Middle frontal gyrus (tissue), 1 donor: ENCODE results near the gene LRRFIP1.

Experiments
- DNase-seq: peaks from one replicate; pipeline ENCODE4 v3.0.0-alpha.2; 2015; ENCODE audit warnings: low spot score; ENCODE audit errors: extremely low spot score

LRRFIP1 gene

DNA sequence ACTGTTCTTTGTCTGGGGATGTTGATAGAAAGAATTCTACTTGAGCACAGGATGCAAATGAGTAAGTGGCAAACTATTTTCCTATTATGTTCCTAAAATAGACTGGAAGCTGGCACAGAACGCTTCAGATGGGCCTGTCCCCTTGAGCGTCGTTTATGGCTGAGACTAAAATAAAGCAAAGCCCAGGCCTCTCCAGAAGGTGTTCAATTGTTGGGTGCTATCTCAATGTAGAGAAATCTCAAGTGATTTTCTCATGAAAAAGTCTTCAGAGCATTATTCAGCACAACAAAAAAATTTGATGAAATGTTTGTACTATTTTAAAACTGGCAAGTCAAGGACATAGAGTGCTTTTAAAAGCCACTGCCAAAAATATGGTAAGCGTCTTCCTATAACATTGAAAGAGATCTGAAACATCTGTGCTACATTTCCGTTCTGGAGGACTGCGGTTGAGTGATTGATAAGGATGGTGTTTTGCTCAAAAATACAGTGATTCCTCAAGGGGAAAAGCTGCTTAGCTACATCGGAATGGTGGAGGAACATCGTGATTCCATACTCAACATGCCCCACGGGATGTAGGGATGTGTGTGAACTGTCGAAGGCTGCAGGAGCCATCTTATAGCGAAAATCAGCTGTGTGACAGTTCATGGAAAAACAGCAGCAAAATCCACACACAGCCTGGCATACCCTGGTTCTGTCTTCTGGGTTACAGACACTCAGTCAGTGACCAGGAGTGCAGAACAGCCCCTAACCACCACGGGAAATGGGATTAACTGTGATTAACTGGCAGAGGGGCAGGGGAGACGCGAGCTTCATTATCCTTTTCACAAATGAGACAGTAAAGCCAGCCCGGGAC is 10.4 kb upstream of the LRRFIP1 start:
- peak; percentile 27 for DNase-seq

DNA sequence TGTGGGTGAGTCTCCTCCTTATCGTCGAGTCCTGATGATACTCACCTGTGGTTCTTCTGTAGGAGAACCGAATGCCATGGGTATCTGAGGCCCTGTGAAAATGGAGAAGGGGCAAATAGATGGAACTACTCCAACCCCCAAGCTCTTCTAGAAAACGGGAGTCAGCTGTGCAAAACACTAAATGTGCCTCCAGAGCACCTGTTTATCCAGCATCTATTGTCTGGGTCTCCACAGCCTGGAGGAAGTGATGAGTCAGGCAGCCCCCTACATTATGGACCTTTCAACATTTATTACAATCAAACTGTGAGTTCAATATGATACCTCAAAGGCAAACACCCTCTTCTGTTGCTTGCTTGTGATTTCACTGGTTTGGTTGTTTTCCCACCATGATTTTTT is 9.8 kb upstream of the LRRFIP1 start:
- DNase-seq = no peak

DNA sequence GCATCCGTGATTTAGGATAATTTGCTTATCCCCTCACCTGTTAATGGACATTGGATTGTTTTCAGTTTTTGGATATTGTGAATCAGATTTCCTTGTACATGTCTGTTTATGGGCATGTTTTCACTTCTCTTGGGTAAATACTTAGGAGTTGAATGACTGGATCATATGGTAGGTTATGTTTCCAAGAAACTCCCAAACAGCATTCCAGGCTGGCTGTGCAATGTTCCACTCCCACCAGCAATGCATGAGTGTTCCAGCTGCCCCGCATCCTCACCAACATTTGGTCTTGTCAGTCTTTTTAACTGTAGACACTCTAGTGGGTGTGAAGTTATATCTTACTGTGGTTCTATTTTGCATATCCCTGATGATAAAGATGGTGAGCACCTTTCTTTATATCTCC is 8.9 kb upstream of the LRRFIP1 start:
- no peak for DNase-seq

DNA sequence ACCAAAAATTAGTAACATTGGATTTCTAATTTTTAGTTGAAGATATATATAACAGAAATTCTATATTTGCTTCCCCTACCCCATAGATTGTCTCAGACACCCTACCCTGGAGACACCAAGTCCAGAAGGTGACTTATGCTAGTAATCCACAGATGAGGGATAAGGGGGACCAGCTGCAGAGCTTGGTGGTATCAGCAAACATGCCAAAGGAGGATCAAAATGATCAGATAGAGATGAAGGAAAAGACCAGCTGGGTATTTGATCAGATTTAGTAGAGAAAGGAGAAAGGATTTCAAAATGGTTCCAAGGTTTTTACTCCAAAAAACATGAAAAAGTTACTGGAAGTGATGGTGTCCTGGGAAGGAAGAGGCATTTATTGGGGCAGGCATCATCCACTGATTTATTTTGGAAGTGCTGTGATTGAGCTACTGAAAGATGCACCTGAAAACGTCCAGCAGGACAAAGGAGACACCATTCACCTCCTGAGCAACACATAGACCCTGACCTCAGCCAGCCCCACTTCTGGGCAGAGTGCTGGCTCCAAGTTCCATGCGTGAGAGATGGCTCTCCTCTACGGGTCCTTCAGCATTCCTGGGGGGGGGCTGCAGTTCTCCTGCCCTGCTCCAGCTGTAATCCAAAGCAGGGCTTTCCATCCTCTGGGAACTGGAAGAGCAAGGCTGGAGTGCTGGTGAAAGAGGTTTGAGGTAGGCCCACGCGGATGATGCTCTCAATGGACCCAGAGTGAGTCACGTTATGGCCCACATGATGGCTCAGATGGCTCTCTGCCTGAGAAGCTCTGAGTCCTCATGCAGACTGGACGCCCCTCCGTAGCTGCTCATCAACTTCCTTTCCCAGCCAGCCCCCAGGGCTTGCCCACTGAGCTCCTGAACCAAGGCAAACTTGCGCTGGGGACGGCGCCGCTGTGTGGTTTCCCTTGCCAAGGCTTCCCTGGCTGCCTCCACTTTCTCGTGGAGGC is 3.7 kb upstream of the LRRFIP1 start:
- DNase-seq = no peak

DNA sequence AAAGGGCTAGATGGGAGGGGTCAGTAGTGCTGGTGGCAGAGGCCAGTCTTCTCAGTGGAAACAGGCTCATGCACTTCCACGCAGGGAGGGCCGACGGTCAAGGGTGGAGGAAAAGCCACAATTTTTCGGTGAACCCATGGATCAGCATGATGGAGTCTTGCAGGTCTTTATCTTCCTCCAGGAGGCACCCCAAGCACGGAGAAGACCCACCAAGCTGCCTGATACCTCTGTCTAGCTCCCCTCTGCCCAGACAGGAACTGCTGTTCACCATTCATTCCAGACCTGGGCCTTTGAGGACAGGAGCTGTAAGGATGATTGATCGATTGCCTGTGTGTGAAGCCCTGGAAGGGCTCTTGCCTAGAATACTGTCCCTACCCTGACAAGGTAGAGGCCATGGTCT is 2.8 kb upstream of the LRRFIP1 start:
- DNase-seq = no peak

DNA sequence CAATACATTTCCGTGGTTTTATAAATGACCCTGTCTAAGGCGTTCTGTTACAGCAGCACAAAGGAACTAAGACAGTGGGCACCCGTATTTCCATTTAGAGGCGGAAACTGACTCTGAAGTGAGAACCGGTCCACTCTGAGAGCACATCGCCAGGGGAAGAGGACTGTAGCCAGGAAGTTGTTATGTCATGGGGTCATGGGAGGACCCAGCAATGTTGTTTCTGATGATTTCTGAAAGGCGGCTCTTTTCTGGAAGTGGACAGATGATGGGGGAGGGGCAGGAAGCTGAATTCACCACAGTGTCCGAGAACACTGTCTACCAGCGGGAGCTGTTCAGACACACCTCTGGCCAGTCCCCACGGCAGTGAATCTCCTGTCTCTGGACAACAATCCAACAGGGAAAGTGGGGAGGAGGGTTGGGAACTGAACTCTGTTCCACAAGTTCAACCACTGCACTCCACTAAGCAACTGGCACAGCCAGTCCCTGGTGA is 2.1 kb upstream of the LRRFIP1 start:
- DNase-seq = no peak

DNA sequence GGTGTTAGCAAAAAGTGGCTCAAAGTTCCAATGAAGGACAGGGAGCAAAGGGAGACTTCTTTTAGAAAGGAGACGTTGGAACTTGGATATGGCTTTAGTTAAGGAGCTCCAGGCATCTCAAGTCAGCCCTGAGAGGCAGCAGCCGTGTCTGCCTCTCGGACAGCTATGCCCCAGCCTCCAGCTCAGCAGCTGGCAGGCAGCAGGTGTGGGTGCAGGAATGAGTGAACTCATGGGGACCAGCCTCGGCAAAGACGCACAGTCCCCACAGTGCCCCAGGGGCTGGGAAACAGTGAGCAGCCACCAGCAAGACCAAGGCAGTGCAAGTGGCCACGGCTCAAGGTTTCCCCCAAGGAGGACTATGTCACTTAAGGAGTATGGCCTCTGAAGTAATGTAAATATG is 1.6 kb upstream of the LRRFIP1 start:
- no peak for DNase-seq

GRCh38 chr2:237626813-237627440 is 460 bp upstream of the LRRFIP1 start:
- DNase-seq = no peak

DNA sequence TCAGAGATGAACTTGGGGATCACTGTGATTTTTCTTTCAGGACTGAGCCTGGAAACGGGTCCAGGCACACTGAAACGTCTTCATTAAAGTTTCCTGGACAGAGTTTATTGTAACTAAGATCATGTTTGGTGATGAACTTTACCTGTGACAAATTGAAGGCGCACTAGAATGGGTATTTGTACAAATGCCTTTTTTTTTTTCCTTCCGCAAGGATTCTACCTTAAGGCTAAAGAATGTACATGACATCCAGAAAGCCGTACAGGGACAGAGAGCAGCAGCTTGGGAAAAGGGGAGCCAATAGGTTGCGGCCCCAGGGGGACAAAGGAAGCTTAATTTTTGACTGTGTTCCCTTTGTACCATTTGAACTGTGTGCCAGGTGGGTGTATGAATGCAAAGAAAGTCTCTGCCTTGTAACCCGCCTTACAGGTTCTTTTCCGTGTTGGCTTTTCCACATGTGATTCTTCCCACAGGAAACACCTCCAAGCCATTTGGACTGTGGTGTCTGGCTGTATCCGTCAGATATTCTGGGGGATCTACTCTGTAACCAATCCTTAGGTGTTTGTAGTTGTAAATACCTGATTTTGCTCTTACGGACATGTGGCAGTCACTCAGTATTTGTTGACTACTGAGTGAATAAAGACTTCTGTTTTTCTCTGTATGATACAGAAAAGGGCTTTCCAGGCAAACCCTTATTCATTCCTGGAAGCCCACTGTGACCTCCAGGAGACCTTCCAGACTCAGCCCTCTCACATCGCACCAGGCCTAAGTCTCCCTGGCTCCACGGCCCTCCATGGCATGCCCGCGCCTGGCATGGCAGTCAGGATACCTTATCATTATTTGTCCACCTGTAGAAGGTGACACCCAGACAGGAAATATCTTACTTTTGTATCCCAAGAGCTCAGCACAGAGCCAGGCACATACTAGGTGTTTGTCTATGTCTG is 1.1 kb downstream of the LRRFIP1 start:
- no peak for DNase-seq

GRCh38 chr2:237629188-237629534 is 1.8 kb downstream of the LRRFIP1 start:
- no peak for DNase-seq

- no peak for DNase-seq
Observed at GRCh38 chr2:237629739-237630138, 2.4 kb downstream of the LRRFIP1 start.

GRCh38 chr2:237630216-237631000 is 3.0 kb downstream of the LRRFIP1 start:
- no peak for DNase-seq

- DNase-seq = no peak
Observed at GRCh38 chr2:237631007-237631785, 3.8 kb downstream of the LRRFIP1 start.

DNA sequence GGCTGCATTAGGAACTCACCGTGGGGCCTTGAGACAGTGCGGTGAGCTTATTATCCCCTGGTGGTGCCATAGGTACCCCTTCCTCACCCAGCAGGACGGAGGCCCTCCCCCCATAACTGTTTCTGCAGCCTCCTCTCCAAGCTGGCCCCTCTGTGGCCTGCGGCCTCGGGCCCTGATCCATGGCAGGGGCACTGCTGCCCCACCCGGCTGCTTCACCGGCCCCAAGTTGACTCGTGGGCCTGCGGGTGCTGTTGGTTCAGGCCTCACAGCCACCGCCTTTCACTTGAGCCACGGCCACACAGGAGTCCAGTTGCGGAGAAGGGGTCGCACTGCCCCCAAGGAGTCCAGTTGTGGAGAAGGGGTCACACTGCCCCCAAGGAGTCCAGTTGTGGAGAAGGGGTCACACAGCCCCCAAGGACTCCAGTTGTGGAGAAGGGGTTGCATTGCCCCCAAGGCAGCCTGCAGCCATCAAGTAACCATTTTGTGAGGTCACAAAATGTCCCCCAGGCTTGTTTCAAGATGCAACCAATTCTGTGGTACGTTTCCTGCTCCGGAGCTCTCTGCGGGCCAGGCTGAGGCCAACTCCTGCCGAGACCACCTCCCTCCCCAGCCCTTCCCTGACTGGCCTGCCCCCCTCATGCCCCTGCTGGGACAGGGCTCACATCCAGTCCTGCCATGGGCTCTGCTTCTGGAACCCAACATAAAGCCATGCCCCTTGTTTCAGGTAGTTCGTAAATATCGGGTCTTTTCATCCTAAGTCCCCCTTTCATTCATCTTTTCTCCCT is 4.6 kb downstream of the LRRFIP1 start:
- no peak for DNase-seq

- DNase-seq = no peak
Observed at GRCh38 chr2:237633061-237633561, 5.7 kb downstream of the LRRFIP1 start.

DNA sequence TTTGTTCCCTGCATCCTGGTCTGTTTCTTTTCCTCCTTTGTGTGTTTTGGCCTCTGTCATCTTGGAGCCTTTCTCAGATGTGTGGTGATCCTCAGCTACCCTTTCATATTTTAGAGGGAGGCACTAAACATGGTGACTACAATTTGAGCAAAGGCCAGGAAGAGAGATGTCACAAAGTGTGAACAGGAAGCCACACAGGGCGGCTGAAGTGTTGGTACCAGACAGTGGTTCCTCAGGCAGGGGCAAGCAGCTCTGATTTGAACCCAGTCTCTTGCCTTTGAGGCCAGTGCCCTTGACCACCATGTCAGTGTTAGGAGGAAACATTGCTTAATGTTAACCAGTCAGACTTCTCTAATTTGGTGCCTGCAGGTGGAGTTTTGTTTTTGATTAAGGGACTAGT is 9.2 kb downstream of the LRRFIP1 start:
- DNase-seq = no peak

GRCh38 chr2:237637429-237638135 is 10.2 kb downstream of the LRRFIP1 start:
- DNase-seq = no peak
